Colonic mucosa (tissue), 4 donors: ENCODE measurements around the gene HSF2. TPM values are rescaled to one million over a fixed set of nuclear protein-coding genes. Genes with fewer than 3 reads are reported as not detected.

Source experiments
- DNase-seq: peaks from one replicate; pipeline ENCODE4 v3.0.0-alpha.2; 2020
- H3K27ac ChIP-seq: fragments of 200-600 bp; one replicate; pipeline ENCODE4 v1.8.0; 2021
- H3K27me3 ChIP-seq: fragments of 200-600 bp; one replicate; pipeline ENCODE4 v1.8.0; 2021
- H3K36me3 ChIP-seq: fragments of 200-600 bp; one replicate; pipeline ENCODE4 v1.8.0; 2021
- H3K4me1 ChIP-seq: fragments of 200-600 bp; one replicate; pipeline ENCODE4 v1.8.0; 2021; ENCODE audit warnings: mild to moderate bottlenecking
- H3K4me3 ChIP-seq: fragments of 200-600 bp; one replicate; pipeline ENCODE4 v1.8.0; 2021
- H3K9ac ChIP-seq, 2 donors: one replicate each; pipeline ENCODE4 v1.7.0; 2013; ENCODE audit warnings: control low read depth in 2 of 2, low read depth in 2 of 2, low read length in 2 of 2
- H3K9me3 ChIP-seq: fragments of 200-600 bp; one replicate; pipeline ENCODE4 v1.8.0; 2021
- intact Hi-C: fragments of 100-400 bp; cut with DNase I; formaldehyde crosslinking; loops from one replicate; pipeline ENCODE4 v1.14.1; 2022
- total RNA-seq, 2 donors: library from RNA; stranded (reverse); fragmentation: NEBNext Ultra II Directional in 1 of 2; extraction: Animal tissue kit (Norgen Biotek cat#: 25700) in 1 of 2; gene quantifications; one replicate each; pipeline ENCODE4 v1.2.1, GENCODE V29; 2021
- TF ChIP-seq, protein P1 (sequence below): fragments of 200-600 bp; IDR thresholded peaks from one replicate; pipeline ENCODE4 v1.8.0; 2022; ENCODE audit warnings: antibody characterized with exemption, mild to moderate bottlenecking
- donor health status: healthy.
- donor health status: DM: no; HTN: no; CAD: no.
- donor health status: DM: no; HTN: no; CAD: no.

The HSF2 gene
- total RNA-seq, 2 donors from 2014 or later, result 4.8 to 5.1 TPM

DNA sequence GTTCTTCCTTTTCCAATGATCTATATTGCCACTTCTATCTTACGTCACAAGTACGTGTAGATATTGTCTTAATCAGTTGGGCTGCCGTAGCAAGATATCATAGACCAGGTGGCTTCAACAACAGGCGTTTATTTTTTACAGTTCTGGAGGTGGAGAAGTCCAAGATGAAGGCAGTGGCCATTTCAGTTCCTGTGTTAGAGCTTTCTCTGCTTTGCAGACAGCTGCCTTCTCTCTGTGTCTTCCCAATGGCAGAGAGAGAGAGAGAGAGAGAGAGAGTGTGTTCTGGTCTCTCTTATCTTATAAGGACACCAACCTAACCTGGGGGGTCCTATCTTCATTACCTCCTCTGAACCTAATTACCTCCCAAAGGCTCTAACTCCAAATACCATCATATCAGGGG lies 8.3 kb downstream of the HSF2 start:
- TF ChIP-seq, protein P1, sequence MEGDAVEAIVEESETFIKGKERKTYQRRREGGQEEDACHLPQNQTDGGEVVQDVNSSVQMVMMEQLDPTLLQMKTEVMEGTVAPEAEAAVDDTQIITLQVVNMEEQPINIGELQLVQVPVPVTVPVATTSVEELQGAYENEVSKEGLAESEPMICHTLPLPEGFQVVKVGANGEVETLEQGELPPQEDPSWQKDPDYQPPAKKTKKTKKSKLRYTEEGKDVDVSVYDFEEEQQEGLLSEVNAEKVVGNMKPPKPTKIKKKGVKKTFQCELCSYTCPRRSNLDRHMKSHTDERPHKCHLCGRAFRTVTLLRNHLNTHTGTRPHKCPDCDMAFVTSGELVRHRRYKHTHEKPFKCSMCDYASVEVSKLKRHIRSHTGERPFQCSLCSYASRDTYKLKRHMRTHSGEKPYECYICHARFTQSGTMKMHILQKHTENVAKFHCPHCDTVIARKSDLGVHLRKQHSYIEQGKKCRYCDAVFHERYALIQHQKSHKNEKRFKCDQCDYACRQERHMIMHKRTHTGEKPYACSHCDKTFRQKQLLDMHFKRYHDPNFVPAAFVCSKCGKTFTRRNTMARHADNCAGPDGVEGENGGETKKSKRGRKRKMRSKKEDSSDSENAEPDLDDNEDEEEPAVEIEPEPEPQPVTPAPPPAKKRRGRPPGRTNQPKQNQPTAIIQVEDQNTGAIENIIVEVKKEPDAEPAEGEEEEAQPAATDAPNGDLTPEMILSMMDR, result no peak
- Histone ChIP-seq H3K27ac (no peak overlapping the region), H3K4me1 (no peaks in the 10 kb centered on the region), H3K9me3 (no peaks in the 10 kb centered on the region), H3K27me3 (no peaks in the 10 kb centered on the region), H3K4me3 (no peak overlapping the region), H3K9ac (no peak overlapping the region), H3K36me3 (no peaks in the 10 kb centered on the region)
- no peak for DNase-seq
- intact Hi-C loops, result no loop called here

- no peak overlapping the region for H3K9ac ChIP-seq
- DNase-seq, result no peak
- H3K4me1 ChIP-seq, result no peaks in the 10 kb centered on the region
- TF ChIP-seq, protein P1, result no peak
- no peaks in the 10 kb centered on the region for H3K27me3 ChIP-seq
- no peaks in the 10 kb centered on the region for H3K36me3 ChIP-seq
- intact Hi-C loops, result no loop called here
- no peak overlapping the region for H3K27ac ChIP-seq
- H3K4me3 ChIP-seq, result no peak overlapping the region
- no peaks in the 10 kb centered on the region for H3K9me3 ChIP-seq
Observed at GRCh38 chr6:122408240-122408639, 8.8 kb downstream of the HSF2 start.

GRCh38 chr6:122408702-122409458 lies 9.4 kb downstream of the HSF2 start:
- Histone ChIP-seq H3K9ac (no peak overlapping the region), H3K9me3 (no peaks in the 10 kb centered on the region), H3K4me1 (no peaks in the 10 kb centered on the region), H3K27me3 (no peaks in the 10 kb centered on the region), H3K27ac (no peak overlapping the region), H3K4me3 (no peak overlapping the region), H3K36me3 (no peaks in the 10 kb centered on the region)
- TF ChIP-seq, protein P1, result no peak
- DNase-seq, result no peak
- intact Hi-C loops, result no loop called here

GRCh38 chr6:122412001-122412400 lies 12.5 kb downstream of the HSF2 start:
- H3K4me1 ChIP-seq, result no peaks in the 10 kb centered on the region
- H3K4me3 ChIP-seq, result no peak overlapping the region
- H3K9me3 ChIP-seq, result no peaks in the 10 kb centered on the region
- TF ChIP-seq, protein P1, result no peak
- H3K9ac ChIP-seq, result no peak overlapping the region
- no peak overlapping the region for H3K27ac ChIP-seq
- DNase-seq, result no peak
- no peaks in the 10 kb centered on the region for H3K36me3 ChIP-seq
- intact Hi-C loops, result no loop called here
- H3K27me3 ChIP-seq, result no peaks in the 10 kb centered on the region

DNA sequence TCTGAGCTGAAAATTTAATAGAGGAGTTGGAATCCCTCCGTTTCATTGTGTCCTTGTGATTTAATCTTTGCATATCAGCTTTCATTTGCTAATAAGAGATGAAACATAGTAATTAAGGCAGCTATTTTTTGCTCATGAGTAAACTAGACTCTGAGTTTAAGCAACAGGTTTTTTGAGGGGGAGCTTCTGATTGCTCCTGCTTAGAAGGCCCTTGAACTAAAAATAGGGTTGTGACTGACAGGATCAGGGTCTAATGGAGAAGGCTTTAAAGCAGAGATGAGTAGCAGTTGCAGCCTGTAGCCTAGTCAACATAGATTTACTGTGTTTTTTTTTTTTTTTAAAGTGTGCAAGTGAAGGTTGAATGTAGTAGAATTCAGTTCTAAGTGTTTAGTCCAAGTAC lies 17.4 kb downstream of the HSF2 start:
- intact Hi-C loops, result no loop called here
- TF ChIP-seq, protein P1, result no peak
- no peak for DNase-seq
- Histone ChIP-seq H3K4me1 (no peaks in the 10 kb centered on the region), H3K27ac (no peak overlapping the region), H3K27me3 (no peaks in the 10 kb centered on the region), H3K9ac (no peak overlapping the region), H3K9me3 (no peaks in the 10 kb centered on the region), H3K4me3 (no peak overlapping the region), H3K36me3 (no peaks in the 10 kb centered on the region)
